GM10248 (cell line): Measurements from ENCODE around the gene CAPN12.

Experiments used
- CTCF ChIA-PET: fragments of 300-600 bp; sonication (Branson Sonifier 250); formaldehyde crosslinking; extraction: SDS; loops from one replicate; lab custom pipeline; 2021; ENCODE audit warnings: antibody characterized with exemption; lab: Yijun Ruan, JAX
- POLR2A ChIA-PET: fragments of 350-650 bp; sonication (Branson Sonifier 250); formaldehyde crosslinking; extraction: SDS; loops from one replicate; lab custom pipeline; 2020; ENCODE audit warnings: antibody characterized with exemption; lab: Yijun Ruan, JAX
- DNase-seq: peaks from one replicate; pipeline ENCODE4 v3.0.0; 2012; ENCODE audit errors: extremely low spot score
- CTCF ChIP-seq: IDR thresholded peaks from 2 replicates; pipeline ENCODE4 v1.5.1; 2012; ENCODE audit warnings: mild to moderate bottlenecking, low read depth; ENCODE audit errors: extremely low read depth, missing control alignments, control extremely low read depth

Gene CAPN12

GRCh38 chr19:38687837-38688378 is 56.4 kb downstream of the CAPN12 start:
- no peak for TF ChIP-seq CTCF
- ChIA-PET CTCF (interaction anchor here (1.0 to 1.8 kb wide), 2 partner anchors 51 to 181 kb away, joined by 3 to 5 read pairs; no protein-coding TSS in a partner anchor), POLR2A (no interaction called here)
- no peak for DNase-seq

GRCh38 chr19:38686530-38686888 is 57.8 kb downstream of the CAPN12 start:
- POLR2A ChIA-PET: no interaction called here
- peak; percentile 74 for DNase-seq
- CTCF ChIA-PET: interaction anchor here (0.8 to 2.6 kb wide), 7 partner anchors 12 to 182 kb away, joined by 3 to 19 read pairs (median 4); partner anchors contain the start of gene ACTN4
- TF ChIP-seq CTCF: no peak

GRCh38 chr19:38685666-38686529 is 58.4 kb downstream of the CAPN12 start:
- ChIA-PET POLR2A (no interaction called here), CTCF (interaction anchor here (0.8 to 2.6 kb wide), 8 partner anchors 8 to 183 kb away, joined by 3 to 19 read pairs (median 4); partner anchors contain the start of gene ACTN4)
- no peak for TF ChIP-seq CTCF
- DNase-seq: no peak

GRCh38 chr19:38684862-38685665 is 59.2 kb downstream of the CAPN12 start:
- POLR2A ChIA-PET: no interaction called here
- no peak for DNase-seq
- TF ChIP-seq CTCF: no peak
- CTCF ChIA-PET: interaction anchor here (1.3 to 2.6 kb wide), 4 partner anchors 9 to 38 kb away, joined by 3 to 19 read pairs (median 4); partner anchors contain the start of gene ACTN4

GRCh38 chr19:38684078-38684861 is 60.0 kb downstream of the CAPN12 start:
- POLR2A ChIA-PET: no interaction called here
- CTCF ChIA-PET: interaction anchor here (1.3 to 3.0 kb wide), 5 partner anchors 10 to 282 kb away, joined by 3 to 19 read pairs (median 4); partner anchors contain the start of gene FAM98C
- no peak for TF ChIP-seq CTCF
- peak; percentile 56 for DNase-seq
